IPS-18c (cell line): ENCODE results near the gene PRR18.
"Not testable (repeated sequence)": the region's sequence is repeated elsewhere in the genome, so short reads cannot be mapped to it uniquely, and the experiment has no call there.

ENCODE experiments used
- H3K4me3 ChIP-seq: 2 replicates; pipeline ENCODE4 v1.7.0; 2013; ENCODE audit warnings: low read depth, mild to moderate bottlenecking, low read length, moderate library complexity; ENCODE audit not compliant: insufficient read depth
- H3K9me3 ChIP-seq: one replicate; pipeline ENCODE4 v1.6.1; 2013; ENCODE audit warnings: mild to moderate bottlenecking, low read length, moderate library complexity; ENCODE audit not compliant: control insufficient read depth, insufficient read depth

PRR18 gene

GRCh38 chr6:166308033-166308768 is at the start of gene PRR18:
Gene PRR18 (minus strand): TSS chr6:166308392. CDS start chr6:166308142, 250 bp downstream.
- H3K4me3 ChIP-seq, result peak within 1 kb of the TSS; percentile 50

GRCh38 chr6:166355552-166355951 is 47.4 kb upstream of the PRR18 start:
- Histone ChIP-seq H3K4me3 (no peak overlapping the region), H3K9me3 (no peaks in the 10 kb centered on the region)

More at GRCh38 chr6:166308033-166308768, at the start of gene PRR18:
- no peaks in the 10 kb centered on the region for H3K9me3 ChIP-seq

- H3K9me3 ChIP-seq, result no peaks in the 10 kb centered on the region
- no peak overlapping the region for H3K4me3 ChIP-seq
Observed at GRCh38 chr6:166354965-166355364, 46.8 kb upstream of the PRR18 start.

DNA sequence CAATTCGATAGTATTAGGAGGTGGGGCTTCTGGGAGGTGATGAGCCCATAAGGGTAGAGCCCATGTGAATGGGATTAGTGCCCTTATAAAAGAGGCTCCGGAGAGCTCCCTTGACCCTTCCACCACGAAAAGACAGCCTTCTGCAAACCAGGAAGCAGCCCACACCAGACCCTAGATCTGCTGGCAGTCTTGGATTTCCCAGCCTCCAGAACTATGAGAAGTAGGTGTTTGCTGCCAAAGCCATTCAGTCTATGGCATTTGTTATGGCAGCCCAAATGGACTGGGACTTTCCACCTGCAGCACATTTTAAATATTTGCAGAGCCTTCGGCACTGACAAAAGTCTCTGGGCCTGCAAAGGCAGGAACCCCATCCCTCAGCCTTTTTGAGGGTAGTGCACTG is 46.0 kb upstream of the PRR18 start:
- H3K9me3 ChIP-seq, result no peaks in the 10 kb centered on the region

DNA sequence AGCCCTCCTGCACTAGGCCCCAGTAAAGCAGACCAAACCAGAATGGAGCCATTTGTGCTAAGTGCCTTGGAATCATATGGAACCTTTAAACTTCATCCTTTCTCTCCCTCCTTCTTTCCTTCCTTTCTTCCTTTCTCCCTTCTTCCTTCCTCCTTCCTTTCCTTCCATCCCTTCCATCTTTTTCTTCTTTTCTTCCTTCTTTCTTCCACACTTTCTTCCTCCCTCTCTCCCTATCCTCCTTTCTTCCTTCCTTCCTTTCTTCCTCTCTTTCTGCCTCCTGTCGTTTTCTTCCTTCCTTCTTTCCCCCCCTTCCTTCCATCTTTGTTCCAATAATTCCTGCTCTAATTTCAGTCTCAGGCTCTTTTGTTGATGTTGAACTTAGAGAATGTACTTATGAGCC is 45.3 kb upstream of the PRR18 start:
- no peak overlapping the region for H3K4me3 ChIP-seq
- no peaks in the 10 kb centered on the region for H3K9me3 ChIP-seq

More for the DNA sequence above, 46.0 kb upstream of the PRR18 start:
- H3K4me3 ChIP-seq, result no peak overlapping the region

DNA sequence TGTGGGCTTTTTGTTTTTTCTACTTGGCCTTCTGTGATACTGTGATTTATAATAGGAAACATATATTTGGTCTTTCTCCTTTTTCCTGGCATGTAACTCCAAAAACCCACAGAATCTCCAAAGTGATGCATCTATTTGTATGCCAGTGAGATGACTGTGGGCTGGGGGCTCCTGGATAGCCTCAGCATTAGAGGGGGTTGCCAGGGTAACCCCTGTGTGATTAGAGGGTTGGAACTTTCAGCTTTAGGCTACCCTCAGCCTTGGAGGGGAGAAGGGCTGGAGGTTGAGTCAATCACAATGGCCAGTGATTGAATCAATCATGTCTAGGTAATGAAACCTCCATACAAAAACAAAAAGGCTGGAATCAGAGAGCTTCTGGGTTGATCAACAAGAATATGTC is 44.7 kb upstream of the PRR18 start:
- no peaks in the 10 kb centered on the region for H3K9me3 ChIP-seq
- no peak overlapping the region for H3K4me3 ChIP-seq

DNA sequence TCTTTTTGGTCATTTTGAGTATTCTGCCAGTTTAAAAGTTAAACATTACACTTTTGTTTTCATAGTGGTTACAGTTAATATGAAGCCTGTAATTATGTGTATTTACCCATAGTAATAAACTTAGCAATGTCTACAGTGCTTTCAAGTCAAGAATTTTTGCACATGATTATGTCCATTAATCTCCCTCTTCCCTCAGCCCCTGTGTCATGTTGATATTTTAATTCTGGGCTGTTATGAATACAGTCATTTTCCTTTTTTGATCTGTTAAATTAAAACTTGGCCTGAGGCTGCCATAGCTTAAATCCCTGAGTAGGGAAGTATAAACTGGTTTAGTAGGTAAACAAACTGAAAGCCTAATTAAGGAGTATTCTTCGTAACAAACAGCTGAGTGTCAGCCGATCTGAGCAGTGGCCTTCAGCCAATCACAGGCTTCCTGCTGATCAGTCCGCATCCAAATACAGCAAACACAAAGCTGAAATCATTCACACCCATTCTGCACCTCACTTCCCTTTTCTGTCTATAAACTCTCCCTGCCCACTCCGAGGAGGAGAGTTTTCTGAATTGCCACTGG is 43.6 kb upstream of the PRR18 start:
- no peak overlapping the region for H3K4me3 ChIP-seq
- H3K9me3 ChIP-seq, result no peaks in the 10 kb centered on the region

DNA sequence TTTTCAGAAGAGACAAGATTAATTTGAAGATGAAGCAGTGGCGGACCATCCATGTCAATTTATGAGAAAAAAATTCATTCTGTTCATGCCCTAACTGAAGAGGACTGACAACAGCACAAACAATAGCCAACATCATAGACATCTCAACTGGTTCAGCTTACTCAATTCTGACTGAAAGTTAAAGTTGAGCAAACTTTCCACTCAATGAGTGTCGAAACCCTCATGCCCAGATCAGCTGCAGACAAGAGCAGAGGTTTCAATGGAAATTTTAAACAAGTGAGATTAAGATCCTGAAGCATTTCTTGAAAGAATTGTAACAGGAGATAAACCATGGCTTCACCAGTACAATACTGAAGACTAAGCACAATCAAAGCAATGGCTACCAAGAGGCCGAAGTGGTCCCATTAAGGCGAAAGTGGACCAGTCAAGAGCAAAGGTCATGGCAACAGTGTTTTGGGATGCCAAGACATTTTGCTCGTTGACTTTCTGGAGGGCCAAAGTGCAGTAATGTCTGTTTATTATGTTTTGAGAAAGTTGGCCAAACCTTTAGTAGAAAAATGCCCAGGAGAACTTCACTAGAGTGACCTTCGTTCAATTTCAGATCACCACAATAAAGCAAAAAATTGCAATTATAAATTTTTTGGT is 40.2 kb upstream of the PRR18 start:
- Histone ChIP-seq H3K9me3 (no peaks in the 10 kb centered on the region), H3K4me3 (no peak overlapping the region)

- Histone ChIP-seq H3K4me3 (no peak overlapping the region), H3K9me3 (no peaks in the 10 kb centered on the region)
Observed at GRCh38 chr6:166346965-166347364, 38.8 kb upstream of the PRR18 start.

- Histone ChIP-seq H3K4me3 (no peak overlapping the region), H3K9me3 (no peaks in the 10 kb centered on the region)
Observed at GRCh38 chr6:166346449-166346848, 38.3 kb upstream of the PRR18 start.

GRCh38 chr6:166345672-166346071 is 37.5 kb upstream of the PRR18 start:
- H3K9me3 ChIP-seq, H3K4me3 ChIP-seq: not testable (repeated sequence)

DNA sequence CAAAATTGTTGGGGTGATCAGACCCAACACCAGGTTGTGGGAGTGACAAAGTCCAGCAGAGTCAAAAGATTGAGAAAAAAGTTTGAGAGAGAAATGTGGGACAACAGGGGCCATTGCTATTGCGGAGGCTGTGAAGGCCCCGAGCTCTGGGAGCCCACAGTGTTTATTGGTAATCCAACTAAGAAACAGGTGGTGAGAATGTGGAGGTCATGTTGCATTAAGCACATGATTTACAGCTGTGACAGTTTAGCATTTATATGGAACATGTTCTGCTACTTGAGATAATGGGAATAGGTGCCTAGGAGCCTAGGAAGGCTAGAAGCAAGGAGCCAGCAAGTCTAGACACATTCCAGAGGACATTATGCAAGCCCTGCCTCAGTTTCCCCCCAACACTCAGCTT is 36.7 kb upstream of the PRR18 start:
- not testable (repeated sequence) for H3K4me3 ChIP-seq, H3K9me3 ChIP-seq

- Histone ChIP-seq H3K4me3 (no peak overlapping the region), H3K9me3 (no peaks in the 10 kb centered on the region)
Observed at GRCh38 chr6:166344240-166344639, 36.0 kb upstream of the PRR18 start.

DNA sequence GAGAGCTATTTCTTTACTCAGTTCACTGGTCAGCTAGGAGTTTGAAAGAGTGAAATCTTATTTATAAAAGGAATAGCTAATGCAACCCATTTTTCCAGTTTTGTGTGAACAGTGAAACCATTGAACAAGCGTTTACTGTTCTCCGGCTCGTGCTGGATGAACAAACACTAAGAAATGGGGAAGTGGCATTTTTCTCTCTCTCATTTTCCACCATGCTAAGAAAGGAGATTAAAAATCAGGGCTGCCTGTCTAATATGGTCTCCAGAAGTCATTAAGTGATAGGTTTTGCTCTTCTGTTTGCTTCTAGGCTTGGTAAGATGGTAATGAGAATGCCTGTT is 34.9 kb upstream of the PRR18 start:
- H3K4me3 ChIP-seq, result peak overlapping the region; percentile 94
- H3K9me3 ChIP-seq, result no peaks in the 10 kb centered on the region

- no peaks in the 10 kb centered on the region for H3K9me3 ChIP-seq
- peak within 1 kb of the TSS; percentile 94 for H3K4me3 ChIP-seq
Observed at GRCh38 chr6:166342349-166343149, 34.4 kb upstream of the PRR18 start, which contains the start of gene SFT2D1. Gene SFT2D1 (minus strand): TSS chr6:166342545. CDS start chr6:166342481, 64 bp downstream.

GRCh38 chr6:166341977-166342348 is 33.8 kb upstream of the PRR18 start:
- Histone ChIP-seq H3K9me3 (no peaks in the 10 kb centered on the region), H3K4me3 (peak overlapping the region; percentile 94)

DNA sequence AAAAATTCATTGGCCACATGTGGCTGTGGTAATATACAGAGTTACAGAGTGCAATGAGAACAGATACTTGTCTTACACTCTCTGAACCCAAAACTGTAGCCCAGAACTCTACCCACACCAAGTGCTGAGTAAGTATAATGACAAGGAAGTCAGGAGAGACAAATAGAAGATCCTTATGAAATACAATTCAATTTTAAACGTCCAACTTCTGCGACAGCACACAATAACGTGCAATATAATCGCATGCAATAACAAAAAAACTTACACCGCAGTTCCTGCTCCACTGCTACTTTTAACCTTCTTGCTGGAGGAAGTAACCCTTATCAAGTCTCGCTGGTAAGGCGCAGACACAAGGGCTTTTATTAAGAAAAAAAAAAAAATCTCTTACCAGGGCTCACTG is 33.3 kb upstream of the PRR18 start:
- peak overlapping the region; percentile 94 for H3K4me3 ChIP-seq
- H3K9me3 ChIP-seq, result no peaks in the 10 kb centered on the region

DNA sequence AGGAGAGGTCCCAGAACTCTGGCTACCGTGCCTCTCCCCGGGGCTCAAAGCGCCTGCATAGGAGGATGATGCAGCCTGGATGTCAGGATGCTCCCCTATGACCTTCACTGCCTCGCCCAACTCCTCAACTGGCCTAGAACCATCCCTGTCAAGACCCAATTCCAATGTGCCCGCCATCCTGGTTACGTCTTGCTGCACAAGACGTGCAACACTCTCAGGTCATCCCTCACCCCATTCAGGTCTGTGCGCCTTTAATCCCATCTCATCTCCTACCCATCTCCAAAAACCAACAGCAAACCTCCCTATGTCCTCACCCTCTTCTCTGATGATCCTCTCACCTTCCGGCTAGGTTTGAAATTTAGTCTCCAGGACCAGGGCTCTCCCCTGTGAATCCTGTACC is 30.7 kb upstream of the PRR18 start:
- no peak overlapping the region for H3K4me3 ChIP-seq
- H3K9me3 ChIP-seq, result no peaks in the 10 kb centered on the region
